B cell (primary cell): ENCODE data around the gene ANKRD29. TPM values are rescaled to one million over a fixed set of nuclear protein-coding genes. Genes with fewer than 3 reads are reported as not detected.

ENCODE experiments used
- ATAC-seq: fragments of 200-7000 bp; cut with Tn5 transposase; one replicate; pipeline ENCODE4 v1.10.0; 2021; ENCODE audit warnings: low read depth, mild to moderate bottlenecking, moderate number of reproducible peaks, moderate library complexity
- CTCF ChIA-PET: fragments of 350-600 bp; sonication (Branson Sonifier 250); formaldehyde crosslinking; loops from one replicate; lab custom pipeline; 2021; ENCODE audit warnings: antibody characterized with exemption, inconsistent platforms; lab: Charles Lee
- POLR2A ChIA-PET: fragments of 350-600 bp; sonication (Branson Sonifier 250); formaldehyde crosslinking; loops from one replicate; lab custom pipeline; 2021; ENCODE audit warnings: antibody characterized with exemption; lab: Charles Lee
- DNase-seq: peaks from one replicate; pipeline ENCODE4 v3.0.0; 2013
- H2AFZ ChIP-seq: 2 replicates; pipeline ENCODE4 v1.6.1; 2012; ENCODE audit warnings: mild to moderate bottlenecking, low read depth, low read length; ENCODE audit not compliant: insufficient read depth, poor library complexity, severe bottlenecking
- H3K27ac ChIP-seq, 2 donors: 1 replicate in 1 of 2; 2 replicates in 1 of 2; pipeline ENCODE4 v1.5.1; 2012 to 2013; ENCODE audit warnings: low read length in 2 of 2, mild to moderate bottlenecking in 2 of 2, moderate library complexity in 1 of 2
- H3K27me3 ChIP-seq, 4 experiments: fragments of 200-600 bp in 1 of 4; sonication (generic) in 1 of 4; replicated peaks in 1 of 4; 1 replicate in 2 of 4; 2 replicates in 2 of 4; pipeline versions ENCODE4 v1.6.1 to v1.7.0; 2013 to 2016; ENCODE audit warnings: low read length in 3 of 4, mild to moderate bottlenecking in 2 of 4, mixed read lengths in 1 of 4, moderate library complexity in 1 of 4; ENCODE audit not compliant: insufficient read depth in 4 of 4, control insufficient read depth in 3 of 4; ENCODE audit errors: control extremely low read depth in 1 of 4
- H3K36me3 ChIP-seq, 2 experiments: replicated peaks in 1 of 2; 1 replicate in 1 of 2; 2 replicates in 1 of 2; pipeline versions ENCODE4 v1.6.1 to v1.7.1; 2013; ENCODE audit warnings: low read length in 1 of 2; ENCODE audit not compliant: insufficient read depth in 2 of 2, control insufficient read depth in 1 of 2; ENCODE audit errors: control extremely low read depth in 1 of 2, extremely low read depth in 1 of 2
- H3K4me1 ChIP-seq, 2 donors: fragments of 200-600 bp in 1 of 2; sonication (generic) in 1 of 2; 1 replicate in 1 of 2; 2 replicates in 1 of 2; pipeline versions ENCODE4 v1.5.1 to v1.6.1; 2013 to 2017; ENCODE audit warnings: low read length in 2 of 2; ENCODE audit not compliant: control insufficient read depth in 2 of 2, insufficient read depth in 2 of 2
- H3K4me2 ChIP-seq: replicated peaks from 2 replicates; pipeline ENCODE3; 2012; ENCODE audit warnings: mild to moderate bottlenecking, low read depth, low read length; ENCODE audit not compliant: poor library complexity, severe bottlenecking
- H3K4me3 ChIP-seq, 5 experiments: fragments of 200-600 bp in 1 of 5; sonication (generic) in 1 of 5; 1 replicate in 3 of 5; 2 replicates in 2 of 5; pipeline versions ENCODE4 v1.5.1 to v1.7.0; 2011 to 2016; ENCODE audit warnings: low read length in 4 of 5, mild to moderate bottlenecking in 4 of 5, low read depth in 2 of 5, control low read depth in 1 of 5, moderate library complexity in 1 of 5; ENCODE audit not compliant: insufficient read depth in 1 of 5; ENCODE audit errors: control extremely low read depth in 1 of 5, extremely low read depth in 1 of 5
- H3K79me2 ChIP-seq: fragments of 200-600 bp; sonication (generic); one replicate; pipeline ENCODE4 v1.6.0; 2016; ENCODE audit warnings: low read length; ENCODE audit not compliant: control insufficient read depth, insufficient read depth
- H3K9ac ChIP-seq: fragments of 200-600 bp; sonication (generic); 2 replicates; pipeline ENCODE4 v1.6.1; 2017; ENCODE audit warnings: mild to moderate bottlenecking, low read length, moderate library complexity
- H3K9me3 ChIP-seq, 3 donors: one replicate each; pipeline versions ENCODE4 v1.6.1 to v1.7.1; 2013; ENCODE audit warnings: low read length in 2 of 3; ENCODE audit not compliant: control insufficient read depth in 2 of 3, insufficient read depth in 1 of 3; ENCODE audit errors: control extremely low read depth in 1 of 3
- H4K20me1 ChIP-seq: 2 replicates; pipeline ENCODE4 v1.6.0; 2012; ENCODE audit warnings: mild to moderate bottlenecking, low read length; ENCODE audit not compliant: insufficient read depth, control insufficient read depth, poor library complexity, severe bottlenecking
- H3K27ac Mint-ChIP-seq: one replicate; pipeline ENCODE4 v1.8.0; 2021; ENCODE audit warnings: mixed read lengths
- H3K27me3 Mint-ChIP-seq: one replicate; pipeline ENCODE4 v1.8.0; 2021; ENCODE audit warnings: mixed read lengths
- H3K4me1 Mint-ChIP-seq: one replicate; pipeline ENCODE4 v1.8.0; 2021; ENCODE audit warnings: mixed read lengths
- H3K4me3 Mint-ChIP-seq: one replicate; pipeline ENCODE4 v1.8.0; 2021; ENCODE audit warnings: mixed read lengths
- H3K9me3 Mint-ChIP-seq: one replicate; pipeline ENCODE4 v1.8.0; 2022; ENCODE audit warnings: mixed read lengths; ENCODE audit not compliant: insufficient read depth
- CTCF ChIP-seq: fragments of 200-600 bp; IDR thresholded peaks from one replicate; pipeline ENCODE4 v1.8.0; 2022; ENCODE audit warnings: antibody characterized with exemption, mild to moderate bottlenecking
- EZH2 ChIP-seq: IDR thresholded peaks from 2 replicates; pipeline ENCODE4 v1.6.1; 2012; ENCODE audit warnings: borderline replicate concordance, low read depth, mild to moderate bottlenecking, moderate library complexity, low read length; ENCODE audit not compliant: insufficient read depth, poor library complexity, severe bottlenecking
- WGBS: methylation state at CpG from one replicate; pipeline ENCODE4 v1.1.5; 2013; ENCODE audit warnings: missing lambda C conversion rate; ENCODE audit not compliant: insufficient coverage; 5-methylcytosine and 5-hydroxymethylcytosine counted together
- intact Hi-C: fragments of 100-400 bp; cut with micrococcal nuclease; formaldehyde crosslinking; loops from one replicate; pipeline ENCODE4 v1.10.0; 2022
- polyA plus RNA-seq: library from polyadenylated mRNA; depleted of rRNA; stranded (reverse); fragments of >200 nt; gene quantifications from 2 replicates; pipeline ENCODE4 v1.2.3, GENCODE V29; 2012
- total RNA-seq, 2 donors: library from RNA; stranded (reverse); fragments of 120-200 nt in 1 of 2; gene quantifications; 1 replicate in 1 of 2; 2 replicates in 1 of 2; pipeline versions ENCODE4 v1.2.3 to v1.2.4, GENCODE V29; 2013 to 2022

ANKRD29 gene
- total and polyA plus RNA-seq, 2 donors (not counting 1 experiment from before 2014, with no cell fraction given): not detected

- H3K4me1 Mint-ChIP-seq: no peaks in the 10 kb centered on the region
- POLR2A ChIA-PET: no interaction called here
Observed at GRCh38 chr18:23636071-23636399, 26.7 kb downstream of the ANKRD29 start.

More at GRCh38 chr18:23636071-23636399, 26.7 kb downstream of the ANKRD29 start:
- no peak overlapping the region for H3K4me2 ChIP-seq
- intact Hi-C loops: no loop called here
- Mint-ChIP-seq H3K27me3 (peaks cover 20% of the 10 kb centered on the region), H3K9me3 (no peaks in the 10 kb centered on the region), H3K4me3 (no peak overlapping the region), H3K27ac (no peak overlapping the region)
- 92% methylated on average over 1 of the region's 3 CpGs for WGBS
- no peaks in the 10 kb centered on the region for H3K36me3 ChIP-seq
- no peak for DNase-seq
- H4K20me1 ChIP-seq: no peaks in the 10 kb centered on the region
- H3K4me1 ChIP-seq: no peaks in the 10 kb centered on the region
- H3K9ac ChIP-seq: no peak overlapping the region
- no peak overlapping the region for H2AFZ ChIP-seq
- H3K79me2 ChIP-seq: no peaks in the 10 kb centered on the region
- CTCF ChIA-PET: no interaction called here
- no peak overlapping the region for H3K27ac ChIP-seq
- ATAC-seq: no peak
- no peak for TF ChIP-seq EZH2
- TF ChIP-seq CTCF: no peak
- H3K9me3 ChIP-seq: peaks cover 0 to 1% (median 0%) of the 10 kb centered on the region in 3 donors
- no peaks in the 10 kb centered on the region for H3K27me3 ChIP-seq
- no peak overlapping the region for H3K4me3 ChIP-seq
